Ovary (tissue), 3 donors: ENCODE measurements around the gene TMEM272.

Source experiments
- CTCF ChIP-seq, 3 donors: fragments of 450-650 bp in 2 of 3; fragments of 200-600 bp in 1 of 3; IDR thresholded peaks; one replicate each; pipeline versions ENCODE4 v1.5.1 to v1.8.0; 2016 to 2022; ENCODE audit warnings: antibody characterized with exemption in 3 of 3, mild to moderate bottlenecking in 1 of 3
- POLR2A ChIP-seq: fragments of 450-650 bp; IDR thresholded peaks from one replicate; pipeline ENCODE4 v1.6.1; 2017; ENCODE audit warnings: antibody characterized with exemption, mild to moderate bottlenecking, moderate library complexity
- donor health status: DM: no; HTN: no; CAD: no.

- no peak for TF ChIP-seq CTCF (IDR thresholded peaks at IDR 0.05)
- no peak for TF ChIP-seq POLR2A
These were observed 34.2 kb upstream of the TMEM272 start for GRCh38 chr13:51879133-51879532.
